IPS-15b (cell line): Measurements from ENCODE around the gene PLEKHG4B.

Experiments
- H3K27me3 ChIP-seq: one replicate; pipeline ENCODE4 v1.6.1; 2013; ENCODE audit warnings: low read length; ENCODE audit not compliant: control insufficient read depth, insufficient read depth
- H3K36me3 ChIP-seq: one replicate; pipeline ENCODE4 v1.6.1; 2013; ENCODE audit warnings: low read length; ENCODE audit not compliant: control insufficient read depth, insufficient read depth
- H3K4me1 ChIP-seq: one replicate; pipeline ENCODE4 v1.6.1; 2013; ENCODE audit warnings: mild to moderate bottlenecking, low read length; ENCODE audit not compliant: control insufficient read depth, insufficient read depth
- H3K4me3 ChIP-seq: one replicate; pipeline ENCODE4 v1.5.1; 2013; ENCODE audit warnings: low read depth, low read length
- H3K9ac ChIP-seq: one replicate; pipeline ENCODE4 v1.6.1; 2013; ENCODE audit warnings: low read depth, mild to moderate bottlenecking, low read length
- H3K9me3 ChIP-seq: one replicate; pipeline ENCODE4 v1.6.1; 2013; ENCODE audit warnings: mild to moderate bottlenecking, low read length; ENCODE audit not compliant: control insufficient read depth, insufficient read depth

The PLEKHG4B gene

DNA sequence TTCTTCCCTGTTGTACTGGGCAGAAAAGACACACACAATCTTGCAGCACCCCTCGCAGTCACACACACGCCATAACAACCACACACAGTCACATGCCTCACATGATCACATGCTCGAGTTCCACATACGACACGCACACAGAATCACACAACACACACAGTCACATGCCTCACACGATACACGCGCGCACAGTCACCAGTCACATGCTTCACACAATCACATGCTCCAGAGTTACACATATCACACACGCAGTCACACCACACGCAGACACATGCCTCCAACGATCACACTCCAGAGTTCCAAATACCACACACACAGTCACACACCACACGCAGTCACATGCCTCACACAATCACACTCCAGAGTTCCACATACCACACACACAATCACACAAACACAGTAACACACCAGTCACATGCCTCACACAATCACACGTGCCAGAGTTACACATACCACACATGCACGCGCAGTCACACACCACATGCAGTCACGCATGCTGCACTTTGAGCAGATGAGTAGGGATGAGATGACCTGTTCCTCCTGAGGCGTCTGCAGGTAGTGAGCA is 50.4 kb downstream of the PLEKHG4B start:
- peaks cover 27% of the 10 kb centered on the region for H3K36me3 ChIP-seq
- H3K9me3 ChIP-seq = peaks cover 7% of the 10 kb centered on the region
- no peaks in the 10 kb centered on the region for H3K4me1 ChIP-seq
- H3K4me3 ChIP-seq = no peak overlapping the region
- no peak overlapping the region for H3K9ac ChIP-seq
- H3K27me3 ChIP-seq = no peaks in the 10 kb centered on the region

- H3K4me1 ChIP-seq = no peaks in the 10 kb centered on the region
- H3K9ac ChIP-seq = no peak overlapping the region
- no peaks in the 10 kb centered on the region for H3K27me3 ChIP-seq
- H3K36me3 ChIP-seq = peaks cover 31% of the 10 kb centered on the region
- no peak overlapping the region for H3K4me3 ChIP-seq
- peaks cover 9% of the 10 kb centered on the region for H3K9me3 ChIP-seq
Observed at GRCh38 chr5:143041-143440, 51.1 kb downstream of the PLEKHG4B start.

- peaks cover 11% of the 10 kb centered on the region for H3K9me3 ChIP-seq
- H3K9ac ChIP-seq = no peak overlapping the region
- peaks cover 31% of the 10 kb centered on the region for H3K36me3 ChIP-seq
- H3K4me1 ChIP-seq = no peaks in the 10 kb centered on the region
- no peak overlapping the region for H3K4me3 ChIP-seq
- no peaks in the 10 kb centered on the region for H3K27me3 ChIP-seq
Observed at GRCh38 chr5:144941-145340, 53.0 kb downstream of the PLEKHG4B start.

DNA sequence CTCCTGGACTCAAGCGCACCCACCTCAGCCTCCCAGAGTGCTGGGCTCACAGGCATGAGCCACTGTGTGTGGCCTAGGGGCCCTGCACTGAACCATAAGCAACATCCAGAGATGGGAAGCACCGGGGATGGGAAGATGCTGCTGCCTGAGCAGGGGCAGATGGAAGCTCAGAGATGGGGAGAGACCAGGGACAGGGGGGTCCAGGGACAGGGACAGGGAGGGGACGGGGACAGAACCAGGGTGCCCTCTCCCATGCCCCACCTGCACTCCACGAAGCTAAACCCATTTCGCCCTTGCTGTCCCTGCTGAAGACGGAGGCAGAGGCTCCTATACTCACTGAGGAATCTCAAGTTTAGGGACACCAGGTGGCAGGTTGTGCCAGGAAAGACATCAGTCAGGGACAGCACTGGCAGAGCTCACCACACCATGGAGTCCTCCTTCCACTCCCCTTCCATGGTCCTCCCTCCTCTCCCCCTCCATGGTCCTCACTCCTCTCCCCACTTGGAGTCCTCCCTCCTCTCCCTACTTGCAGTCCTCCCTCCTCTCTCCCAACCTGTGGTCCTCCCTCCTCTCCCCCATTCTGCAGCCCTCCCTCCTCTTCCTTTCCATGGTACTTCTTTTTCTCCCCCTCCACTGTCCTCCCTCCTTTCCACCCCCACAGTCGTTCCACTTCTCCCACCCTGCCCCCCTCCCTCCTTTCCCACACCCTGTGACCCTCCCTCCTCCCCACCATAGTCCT is 53.8 kb downstream of the PLEKHG4B start:
- no peaks in the 10 kb centered on the region for H3K4me1 ChIP-seq
- no peaks in the 10 kb centered on the region for H3K27me3 ChIP-seq
- H3K4me3 ChIP-seq = no peak overlapping the region
- peaks cover 31% of the 10 kb centered on the region for H3K36me3 ChIP-seq
- no peak overlapping the region for H3K9ac ChIP-seq
- H3K9me3 ChIP-seq = peaks cover 11% of the 10 kb centered on the region

GRCh38 chr5:147751-148150 is 55.8 kb downstream of the PLEKHG4B start:
- H3K36me3 ChIP-seq = peaks cover 25% of the 10 kb centered on the region
- no peaks in the 10 kb centered on the region for H3K4me1 ChIP-seq
- H3K27me3 ChIP-seq = no peaks in the 10 kb centered on the region
- H3K4me3 ChIP-seq = no peak overlapping the region
- peaks cover 11% of the 10 kb centered on the region for H3K9me3 ChIP-seq
- no peak overlapping the region for H3K9ac ChIP-seq

GRCh38 chr5:149745-150485 is 57.9 kb downstream of the PLEKHG4B start:
- H3K9me3 ChIP-seq = peaks cover 11% of the 10 kb centered on the region
- H3K9ac ChIP-seq = no peak overlapping the region
- no peak overlapping the region for H3K4me3 ChIP-seq
- no peaks in the 10 kb centered on the region for H3K27me3 ChIP-seq
- no peaks in the 10 kb centered on the region for H3K4me1 ChIP-seq
- peaks cover 21% of the 10 kb centered on the region for H3K36me3 ChIP-seq

DNA sequence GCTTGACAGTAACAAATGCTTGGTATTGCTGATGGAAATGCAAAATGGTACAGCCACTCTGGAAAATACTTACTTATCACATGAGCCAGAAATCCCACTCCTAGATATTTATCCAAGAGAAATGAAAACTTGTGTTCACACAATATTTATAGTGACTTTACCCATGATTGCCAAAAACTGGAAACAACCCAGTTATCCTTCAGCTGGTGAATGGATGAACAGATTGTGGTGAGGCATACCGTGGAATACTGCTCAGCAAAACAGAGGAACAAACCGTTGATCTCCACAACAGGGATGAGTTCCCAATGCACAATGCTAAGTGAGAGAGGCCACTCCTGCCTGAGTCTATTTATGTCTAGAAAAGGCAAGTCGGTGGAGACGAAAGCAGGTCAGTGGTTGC is 58.8 kb downstream of the PLEKHG4B start:
- peaks cover 26% of the 10 kb centered on the region for H3K36me3 ChIP-seq
- H3K9ac ChIP-seq = no peak overlapping the region

GRCh38 chr5:152077-152476 is 60.1 kb downstream of the PLEKHG4B start:
- H3K4me3 ChIP-seq = no peak overlapping the region
- H3K9ac ChIP-seq = no peak overlapping the region
- no peaks in the 10 kb centered on the region for H3K4me1 ChIP-seq
- peaks cover 33% of the 10 kb centered on the region for H3K36me3 ChIP-seq
- H3K9me3 ChIP-seq = peaks cover 7% of the 10 kb centered on the region
- no peaks in the 10 kb centered on the region for H3K27me3 ChIP-seq

More for the DNA sequence above, 58.8 kb downstream of the PLEKHG4B start:
- no peak overlapping the region for H3K4me3 ChIP-seq
- no peaks in the 10 kb centered on the region for H3K4me1 ChIP-seq
- no peaks in the 10 kb centered on the region for H3K27me3 ChIP-seq
- H3K9me3 ChIP-seq = peaks cover 11% of the 10 kb centered on the region

GRCh38 chr5:153256-153655 is 61.3 kb downstream of the PLEKHG4B start:
- Histone ChIP-seq H3K4me3 (no peak overlapping the region), H3K36me3 (peaks cover 36% of the 10 kb centered on the region), H3K9me3 (no peaks in the 10 kb centered on the region), H3K4me1 (no peaks in the 10 kb centered on the region), H3K9ac (no peak overlapping the region), H3K27me3 (no peaks in the 10 kb centered on the region)

DNA sequence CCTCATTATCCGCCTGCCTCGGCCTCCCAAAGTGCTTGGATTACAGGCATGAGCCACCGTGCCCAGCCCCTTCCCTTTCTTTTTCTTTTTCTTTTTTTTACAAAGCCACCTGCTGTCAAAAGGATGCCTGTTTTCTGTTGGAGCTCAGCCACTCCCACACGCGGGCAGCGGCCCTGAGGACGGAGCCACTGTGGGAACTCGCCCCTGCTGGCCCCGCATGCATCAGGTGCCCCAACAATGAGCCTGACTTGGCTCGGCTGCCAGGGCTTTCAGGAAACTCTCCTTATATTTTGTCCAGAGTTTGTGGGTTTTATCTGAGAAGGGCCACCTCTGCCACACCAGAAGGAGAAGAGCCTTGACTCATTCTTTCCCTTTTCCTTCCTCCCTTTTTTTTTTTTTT is 62.3 kb downstream of the PLEKHG4B start:
- H3K27me3 ChIP-seq = no peaks in the 10 kb centered on the region
- H3K9ac ChIP-seq = no peak overlapping the region
- no peak overlapping the region for H3K4me3 ChIP-seq
- H3K4me1 ChIP-seq = no peaks in the 10 kb centered on the region
- H3K9me3 ChIP-seq = no peaks in the 10 kb centered on the region
- peaks cover 38% of the 10 kb centered on the region for H3K36me3 ChIP-seq

GRCh38 chr5:154826-155225 is 62.9 kb downstream of the PLEKHG4B start:
- H3K9me3 ChIP-seq = no peaks in the 10 kb centered on the region
- no peaks in the 10 kb centered on the region for H3K4me1 ChIP-seq
- H3K9ac ChIP-seq = no peak overlapping the region
- peaks cover 39% of the 10 kb centered on the region for H3K36me3 ChIP-seq
- H3K4me3 ChIP-seq = no peak overlapping the region
- H3K27me3 ChIP-seq = no peaks in the 10 kb centered on the region
